HCT116 (cell line): Measurements from ENCODE around the gene PLPPR2.

Experiments used
- CEBPB ChIP-seq: IDR thresholded peaks from 2 replicates; pipeline ENCODE4 v1.6.1; 2012; ENCODE audit warnings: low read depth
- ELF1 ChIP-seq: IDR thresholded peaks from 2 replicates; pipeline ENCODE4 v1.6.1; 2012; ENCODE audit warnings: low read depth, borderline replicate concordance
- EZH2 ChIP-seq: fragments of 200-600 bp; sonication (generic); IDR thresholded peaks from 2 replicates; pipeline ENCODE4 v1.6.1; 2017; ENCODE audit warnings: antibody characterized with exemption, mixed run types
- EZH2phosphoT487 ChIP-seq: fragments of 200-600 bp; IDR thresholded peaks from 2 replicates; pipeline ENCODE4 v1.6.1; 2018; ENCODE audit warnings: antibody characterized with exemption, borderline replicate concordance
- POLR2A ChIP-seq: IDR thresholded peaks from 2 replicates; pipeline ENCODE4 v1.7.0; 2011; ENCODE audit warnings: borderline replicate concordance; ENCODE audit not compliant: insufficient read depth, insufficient read length; ENCODE audit errors: extremely low read depth
- POLR2AphosphoS5 ChIP-seq: IDR thresholded peaks from 2 replicates; pipeline ENCODE4 v1.6.1; 2011; ENCODE audit warnings: mild to moderate bottlenecking, low read depth, low read length, moderate library complexity
- SIN3A ChIP-seq: IDR thresholded peaks from 2 replicates; pipeline ENCODE4 v1.6.1; 2012; ENCODE audit warnings: low read depth
- TF ChIP-seq, protein P1 (sequence below), 3 experiments: fragments of 200-600 bp in 1 of 3; sonication (generic) in 1 of 3; IDR thresholded peaks in 2 of 3; conservative IDR thresholded peaks in 1 of 3; 2 replicates each; pipeline ENCODE4 v1.5.1; 2012 to 2017; ENCODE audit warnings: low read depth in 2 of 3, low read length in 2 of 3, antibody characterized with exemption in 1 of 3, borderline replicate concordance in 1 of 3, control low read depth in 1 of 3, mild to moderate bottlenecking in 1 of 3, mixed read lengths in 1 of 3, mixed run types in 1 of 3, moderate library complexity in 1 of 3; ENCODE audit not compliant: insufficient read depth in 1 of 3
- TF ChIP-seq, protein P2 (sequence below): IDR thresholded peaks from 2 replicates; pipeline ENCODE4 v1.6.1; 2012; ENCODE audit warnings: low read depth
- TF ChIP-seq, protein P3 (sequence below): IDR thresholded peaks from 2 replicates; pipeline ENCODE4 v1.6.1; 2012
- TF ChIP-seq, protein P4 (sequence below): IDR thresholded peaks from 2 replicates; pipeline ENCODE4 v1.6.1; 2011; ENCODE audit warnings: mild to moderate bottlenecking, low read length, moderate library complexity; ENCODE audit not compliant: insufficient replicate concordance; ENCODE audit errors: extremely low read depth

DNA sequence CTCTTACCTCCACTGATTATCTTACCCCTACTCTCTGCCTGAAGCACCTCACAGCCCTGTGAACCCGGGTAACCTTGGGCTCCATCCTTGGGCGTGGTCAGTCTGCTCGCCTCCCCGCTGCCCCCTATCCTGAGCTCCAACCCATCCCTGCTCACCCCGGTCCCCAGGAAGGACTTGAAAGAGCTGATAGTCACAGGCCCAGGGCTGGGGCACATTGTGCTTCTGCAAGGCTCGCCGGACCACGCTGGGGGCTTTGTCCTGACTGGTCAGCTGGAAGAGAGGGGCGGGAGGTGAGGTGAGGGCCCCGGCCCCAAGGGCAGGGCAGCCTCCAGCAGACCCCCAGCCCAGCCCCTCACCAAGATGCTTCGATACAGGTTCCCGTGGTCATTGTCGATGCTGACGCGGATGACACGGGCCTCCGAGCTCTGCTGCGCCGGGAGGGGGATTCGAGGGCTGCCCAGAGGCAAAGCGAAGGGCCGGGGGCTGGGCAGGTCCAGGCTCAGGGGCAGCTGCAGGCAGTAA is 41.9 kb downstream of the PLPPR2 start:
- TF ChIP-seq, protein P1, sequence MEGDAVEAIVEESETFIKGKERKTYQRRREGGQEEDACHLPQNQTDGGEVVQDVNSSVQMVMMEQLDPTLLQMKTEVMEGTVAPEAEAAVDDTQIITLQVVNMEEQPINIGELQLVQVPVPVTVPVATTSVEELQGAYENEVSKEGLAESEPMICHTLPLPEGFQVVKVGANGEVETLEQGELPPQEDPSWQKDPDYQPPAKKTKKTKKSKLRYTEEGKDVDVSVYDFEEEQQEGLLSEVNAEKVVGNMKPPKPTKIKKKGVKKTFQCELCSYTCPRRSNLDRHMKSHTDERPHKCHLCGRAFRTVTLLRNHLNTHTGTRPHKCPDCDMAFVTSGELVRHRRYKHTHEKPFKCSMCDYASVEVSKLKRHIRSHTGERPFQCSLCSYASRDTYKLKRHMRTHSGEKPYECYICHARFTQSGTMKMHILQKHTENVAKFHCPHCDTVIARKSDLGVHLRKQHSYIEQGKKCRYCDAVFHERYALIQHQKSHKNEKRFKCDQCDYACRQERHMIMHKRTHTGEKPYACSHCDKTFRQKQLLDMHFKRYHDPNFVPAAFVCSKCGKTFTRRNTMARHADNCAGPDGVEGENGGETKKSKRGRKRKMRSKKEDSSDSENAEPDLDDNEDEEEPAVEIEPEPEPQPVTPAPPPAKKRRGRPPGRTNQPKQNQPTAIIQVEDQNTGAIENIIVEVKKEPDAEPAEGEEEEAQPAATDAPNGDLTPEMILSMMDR (IDR thresholded peaks at IDR 0.05 in 2 of 3, conservative IDR thresholded peaks at IDR 0.05 in 1 of 3; ENCODE audit: borderline replicate concordance in 1 of 3, insufficient read depth in 1 of 3, low read depth in 2 of 3, low read length in 2 of 3): no peak
- TF ChIP-seq EZH2 (no peak), POLR2A (no peak), POLR2AphosphoS5 (no peak), SIN3A (no peak), EZH2phosphoT487 (no peak), ELF1 (no peak), CEBPB (no peak)
- TF ChIP-seq, protein P2, sequence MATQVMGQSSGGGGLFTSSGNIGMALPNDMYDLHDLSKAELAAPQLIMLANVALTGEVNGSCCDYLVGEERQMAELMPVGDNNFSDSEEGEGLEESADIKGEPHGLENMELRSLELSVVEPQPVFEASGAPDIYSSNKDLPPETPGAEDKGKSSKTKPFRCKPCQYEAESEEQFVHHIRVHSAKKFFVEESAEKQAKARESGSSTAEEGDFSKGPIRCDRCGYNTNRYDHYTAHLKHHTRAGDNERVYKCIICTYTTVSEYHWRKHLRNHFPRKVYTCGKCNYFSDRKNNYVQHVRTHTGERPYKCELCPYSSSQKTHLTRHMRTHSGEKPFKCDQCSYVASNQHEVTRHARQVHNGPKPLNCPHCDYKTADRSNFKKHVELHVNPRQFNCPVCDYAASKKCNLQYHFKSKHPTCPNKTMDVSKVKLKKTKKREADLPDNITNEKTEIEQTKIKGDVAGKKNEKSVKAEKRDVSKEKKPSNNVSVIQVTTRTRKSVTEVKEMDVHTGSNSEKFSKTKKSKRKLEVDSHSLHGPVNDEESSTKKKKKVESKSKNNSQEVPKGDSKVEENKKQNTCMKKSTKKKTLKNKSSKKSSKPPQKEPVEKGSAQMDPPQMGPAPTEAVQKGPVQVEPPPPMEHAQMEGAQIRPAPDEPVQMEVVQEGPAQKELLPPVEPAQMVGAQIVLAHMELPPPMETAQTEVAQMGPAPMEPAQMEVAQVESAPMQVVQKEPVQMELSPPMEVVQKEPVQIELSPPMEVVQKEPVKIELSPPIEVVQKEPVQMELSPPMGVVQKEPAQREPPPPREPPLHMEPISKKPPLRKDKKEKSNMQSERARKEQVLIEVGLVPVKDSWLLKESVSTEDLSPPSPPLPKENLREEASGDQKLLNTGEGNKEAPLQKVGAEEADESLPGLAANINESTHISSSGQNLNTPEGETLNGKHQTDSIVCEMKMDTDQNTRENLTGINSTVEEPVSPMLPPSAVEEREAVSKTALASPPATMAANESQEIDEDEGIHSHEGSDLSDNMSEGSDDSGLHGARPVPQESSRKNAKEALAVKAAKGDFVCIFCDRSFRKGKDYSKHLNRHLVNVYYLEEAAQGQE: no peak
- TF ChIP-seq, protein P3, sequence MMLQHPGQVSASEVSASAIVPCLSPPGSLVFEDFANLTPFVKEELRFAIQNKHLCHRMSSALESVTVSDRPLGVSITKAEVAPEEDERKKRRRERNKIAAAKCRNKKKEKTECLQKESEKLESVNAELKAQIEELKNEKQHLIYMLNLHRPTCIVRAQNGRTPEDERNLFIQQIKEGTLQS: no peak
- TF ChIP-seq, protein P4, sequence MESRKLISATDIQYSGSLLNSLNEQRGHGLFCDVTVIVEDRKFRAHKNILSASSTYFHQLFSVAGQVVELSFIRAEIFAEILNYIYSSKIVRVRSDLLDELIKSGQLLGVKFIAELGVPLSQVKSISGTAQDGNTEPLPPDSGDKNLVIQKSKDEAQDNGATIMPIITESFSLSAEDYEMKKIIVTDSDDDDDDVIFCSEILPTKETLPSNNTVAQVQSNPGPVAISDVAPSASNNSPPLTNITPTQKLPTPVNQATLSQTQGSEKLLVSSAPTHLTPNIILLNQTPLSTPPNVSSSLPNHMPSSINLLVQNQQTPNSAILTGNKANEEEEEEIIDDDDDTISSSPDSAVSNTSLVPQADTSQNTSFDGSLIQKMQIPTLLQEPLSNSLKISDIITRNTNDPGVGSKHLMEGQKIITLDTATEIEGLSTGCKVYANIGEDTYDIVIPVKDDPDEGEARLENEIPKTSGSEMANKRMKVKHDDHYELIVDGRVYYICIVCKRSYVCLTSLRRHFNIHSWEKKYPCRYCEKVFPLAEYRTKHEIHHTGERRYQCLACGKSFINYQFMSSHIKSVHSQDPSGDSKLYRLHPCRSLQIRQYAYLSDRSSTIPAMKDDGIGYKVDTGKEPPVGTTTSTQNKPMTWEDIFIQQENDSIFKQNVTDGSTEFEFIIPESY: no peak
